ENCODE measurements around the gene ANAPC2. TPM values are rescaled to one million over a fixed set of nuclear protein-coding genes. Genes with fewer than 3 reads are reported as not detected.

ANAPC2 gene
- total RNA-seq, 1 donor from 2014 or later, result 73.2 TPM

- Mint-ChIP-seq H3K27ac (no peak overlapping the region), H3K4me3 (ENCODE audit: low read depth) (no peak overlapping the region), H3K27me3 (peaks cover 25% of the 10 kb centered on the region), H3K36me3 (ENCODE audit: insufficient read depth) (no peaks in the 10 kb centered on the region), H3K4me1 (ENCODE audit: low read depth) (no peaks in the 10 kb centered on the region), H3K9me3 (ENCODE audit: low read depth) (no peaks in the 10 kb centered on the region)
- DNase-seq (ENCODE audit: low spot score, unreplicated experiment), result no peak
- no peak for TF ChIP-seq CTCF (IDR thresholded peaks at IDR 0.05; ENCODE audit: unreplicated experiment)
Measured at GRCh38 chr9:137170486-137171148, 17.7 kb downstream of the ANAPC2 start.

- Mint-ChIP-seq H3K36me3 (ENCODE audit: insufficient read depth) (no peaks in the 10 kb centered on the region), H3K27me3 (peaks cover 32% of the 10 kb centered on the region), H3K4me1 (ENCODE audit: low read depth) (no peaks in the 10 kb centered on the region), H3K27ac (no peak within 1 kb of the TSS), H3K9me3 (ENCODE audit: low read depth) (no peaks in the 10 kb centered on the region), H3K4me3 (ENCODE audit: low read depth) (peak within 1 kb of the TSS; percentile 55)
- DNase-seq (ENCODE audit: low spot score, unreplicated experiment), result no peak
- no peak for TF ChIP-seq CTCF (IDR thresholded peaks at IDR 0.05; ENCODE audit: unreplicated experiment)
Measured at GRCh38 chr9:137169896-137170358, 18.4 kb downstream of the ANAPC2 start, which contains the start of gene LRRC26. Gene LRRC26 (minus strand): TSS chr9:137170051. CDS start chr9:137169943, 108 bp downstream.

- peak overlapping the region; percentile 55 for H3K4me3 Mint-ChIP-seq (ENCODE audit: low read depth)
- peak; percentile 49 for DNase-seq (ENCODE audit: low spot score, unreplicated experiment)
- TF ChIP-seq CTCF (IDR thresholded peaks at IDR 0.05; ENCODE audit: unreplicated experiment), result no peak
- H3K4me1 Mint-ChIP-seq (ENCODE audit: low read depth), result no peaks in the 10 kb centered on the region
- no peaks in the 10 kb centered on the region for H3K36me3 Mint-ChIP-seq (ENCODE audit: insufficient read depth)
- H3K9me3 Mint-ChIP-seq (ENCODE audit: low read depth), result no peaks in the 10 kb centered on the region
- peaks cover 37% of the 10 kb centered on the region for H3K27me3 Mint-ChIP-seq
- no peak overlapping the region for H3K27ac Mint-ChIP-seq
Measured at GRCh38 chr9:137168904-137169856, 19.2 kb downstream of the ANAPC2 start.

GRCh38 chr9:137168573-137168903, 19.8 kb downstream of the ANAPC2 start:
- no peak for TF ChIP-seq CTCF (IDR thresholded peaks at IDR 0.05; ENCODE audit: unreplicated experiment)
- H3K27ac Mint-ChIP-seq, result no peak overlapping the region
- no peak for DNase-seq (ENCODE audit: low spot score, unreplicated experiment)
- H3K36me3 Mint-ChIP-seq (ENCODE audit: insufficient read depth), result no peaks in the 10 kb centered on the region
- no peak overlapping the region for H3K4me3 Mint-ChIP-seq (ENCODE audit: low read depth)
- peaks cover 40% of the 10 kb centered on the region for H3K27me3 Mint-ChIP-seq
- no peaks in the 10 kb centered on the region for H3K4me1 Mint-ChIP-seq (ENCODE audit: low read depth)
- no peaks in the 10 kb centered on the region for H3K9me3 Mint-ChIP-seq (ENCODE audit: low read depth)

- Mint-ChIP-seq H3K4me1 (ENCODE audit: low read depth) (no peaks in the 10 kb centered on the region), H3K27me3 (peaks cover 39% of the 10 kb centered on the region), H3K27ac (no peak overlapping the region), H3K4me3 (ENCODE audit: low read depth) (no peak overlapping the region), H3K36me3 (ENCODE audit: insufficient read depth) (no peaks in the 10 kb centered on the region), H3K9me3 (ENCODE audit: low read depth) (no peaks in the 10 kb centered on the region)
- DNase-seq (ENCODE audit: low spot score, unreplicated experiment), result no peak
- TF ChIP-seq CTCF (IDR thresholded peaks at IDR 0.05; ENCODE audit: unreplicated experiment), result no peak
Measured at GRCh38 chr9:137167747-137168572, 20.4 kb downstream of the ANAPC2 start.
